Endothelial cell of umbilical vein (primary cell): ENCODE measurements around the gene MDM1. TPM values are rescaled to one million over a fixed set of nuclear protein-coding genes. Genes with fewer than 3 reads are reported as not detected.

Experiments
- BruUV-seq: library from RNA; stranded (reverse); fragments of 400-500 nt; replicated peaks from 2 replicates; lab custom pipeline; 2021; lab: Mats Ljungman, UMichigan
- CTCF ChIA-PET: fragments of 300-600, 350-600 bp; sonication (Branson Sonifier 250); formaldehyde crosslinking; loops from one replicate; lab custom pipeline; 2021; ENCODE audit warnings: antibody characterized with exemption, inconsistent platforms; lab: Charles Lee
- POLR2A ChIA-PET: fragments of 300-600, 350-600 bp; sonication (Branson Sonifier 250); formaldehyde crosslinking; loops from one replicate; lab custom pipeline; 2021; ENCODE audit warnings: antibody characterized with exemption, inconsistent platforms; lab: Charles Lee
- DNase-seq: peaks from one replicate; pipeline ENCODE4 v3.0.0-alpha.2; 2011; ENCODE audit warnings: low read depth, low spot score
- FAIRE-seq: peaks from 2 replicates; lab custom pipeline; 2011; peaks lifted over from hg19 to GRCh38; lab: Jason Lieb, UNC
- H2AFZ ChIP-seq: 2 replicates; pipeline ENCODE4 v1.6.0; 2012; ENCODE audit warnings: low read depth, low read length, control low read depth, inconsistent platforms
- H3K27ac ChIP-seq: 2 replicates; pipeline ENCODE4 v1.5.1; 2011; ENCODE audit warnings: low read depth, mild to moderate bottlenecking, control low read depth, low read length, moderate library complexity; ENCODE audit not compliant: insufficient read depth
- H3K27me3 ChIP-seq, 2 experiments: 2 replicates each; pipeline versions ENCODE4 v1.6.0 to v1.6.1; 2011; ENCODE audit warnings: low read length in 2 of 2, mixed read lengths in 1 of 2; ENCODE audit not compliant: control insufficient read depth in 2 of 2, insufficient read depth in 2 of 2
- H3K36me3 ChIP-seq, 2 experiments: 2 replicates in 1 of 2; 3 replicates in 1 of 2; pipeline ENCODE4 v1.5.1; 2011; ENCODE audit warnings: low read length in 2 of 2, mild to moderate bottlenecking in 1 of 2, moderate library complexity in 1 of 2; ENCODE audit not compliant: control insufficient read depth in 2 of 2, insufficient read depth in 2 of 2; ENCODE audit errors: extremely low read depth in 1 of 2
- H3K4me1 ChIP-seq: 3 replicates; pipeline ENCODE4 v1.5.1; 2011; ENCODE audit warnings: mild to moderate bottlenecking, low read length; ENCODE audit not compliant: control insufficient read depth, insufficient read depth; ENCODE audit errors: extremely low read depth
- H3K4me2 ChIP-seq: 2 replicates; pipeline ENCODE4 v1.6.1; 2011; ENCODE audit warnings: low read length, control low read depth, mixed read lengths; ENCODE audit not compliant: insufficient read depth
- H3K4me3 ChIP-seq, 3 experiments: fragments of 200-600 bp in 1 of 3; sonication (generic), shearing (Covaris generic) in 1 of 3; replicated peaks in 1 of 3; 2 replicates each; pipeline ENCODE4 v1.5.1; 2011 to 2016; ENCODE audit warnings: control low read depth in 3 of 3, low read length in 3 of 3, mild to moderate bottlenecking in 2 of 3, inconsistent platforms in 1 of 3, low read depth in 1 of 3, moderate library complexity in 1 of 3; ENCODE audit not compliant: insufficient read depth in 1 of 3
- H3K79me2 ChIP-seq: 2 replicates; pipeline ENCODE4 v1.6.0; 2012; ENCODE audit warnings: low read length, inconsistent platforms; ENCODE audit not compliant: control insufficient read depth, insufficient read depth
- H3K9ac ChIP-seq: replicated peaks from 2 replicates; pipeline ENCODE3; 2011; ENCODE audit warnings: low read length, control low read depth; ENCODE audit not compliant: insufficient read depth; ENCODE audit errors: extremely low read depth
- H3K9me1 ChIP-seq: replicated peaks from 3 replicates; pipeline ENCODE4 v1.6.0; 2011; ENCODE audit warnings: mild to moderate bottlenecking, low read length; ENCODE audit not compliant: control insufficient read depth, insufficient read depth; ENCODE audit errors: extremely low read depth
- H3K9me3 ChIP-seq: replicated peaks from 2 replicates; pipeline ENCODE4 v1.5.1; 2012; ENCODE audit warnings: low read length, inconsistent platforms; ENCODE audit not compliant: control insufficient read depth, insufficient read depth
- H4K20me1 ChIP-seq: replicated peaks from 2 replicates; pipeline ENCODE3; 2011; ENCODE audit warnings: mild to moderate bottlenecking, low read length; ENCODE audit not compliant: control insufficient read depth, insufficient read depth; ENCODE audit errors: extremely low read depth
- EZH2 ChIP-seq: IDR thresholded peaks from 2 replicates; pipeline ENCODE4 v1.6.1; 2012; ENCODE audit warnings: borderline replicate concordance, low read depth, mild to moderate bottlenecking, moderate library complexity, low read length, inconsistent platforms; ENCODE audit not compliant: severe bottlenecking
- FOS ChIP-seq: IDR thresholded peaks from 2 replicates; pipeline ENCODE4 v1.6.1; 2011; ENCODE audit warnings: mild to moderate bottlenecking, low read length, moderate library complexity, borderline replicate concordance; ENCODE audit not compliant: insufficient read depth
- GATA2 ChIP-seq: IDR thresholded peaks from 2 replicates; pipeline ENCODE4 v1.7.0; 2011; ENCODE audit warnings: low read depth, mild to moderate bottlenecking, moderate library complexity, mixed read lengths, low read length; ENCODE audit not compliant: insufficient read length, insufficient read depth
- JUN ChIP-seq: IDR thresholded peaks from 2 replicates; pipeline ENCODE4 v1.6.1; 2011; ENCODE audit warnings: borderline replicate concordance, low read depth; ENCODE audit not compliant: insufficient read length, insufficient read depth
- MAX ChIP-seq: IDR thresholded peaks from 2 replicates; pipeline ENCODE4 v1.6.1; 2011; ENCODE audit not compliant: insufficient read depth, insufficient read length
- MYC ChIP-seq: IDR thresholded peaks from one replicate; pipeline ENCODE4 v1.6.1; 2011; ENCODE audit warnings: mild to moderate bottlenecking, low read depth, low read length
- POLR2A ChIP-seq: IDR thresholded peaks from 2 replicates; pipeline ENCODE4 v1.6.1; 2012; ENCODE audit warnings: low read depth, mild to moderate bottlenecking, control low read depth, low read length
- POLR2AphosphoS5 ChIP-seq: IDR thresholded peaks from 2 replicates; pipeline ENCODE4 v1.6.1; 2012; ENCODE audit warnings: low read depth, mild to moderate bottlenecking, control low read depth, low read length, moderate library complexity; ENCODE audit not compliant: insufficient read depth
- dilution Hi-C: fragments of 300-500 bp; cut with MboI; formaldehyde crosslinking; loops from one replicate; pipeline ENCODE4 v1.15.0; 2019; ENCODE audit warnings: low sequenced_read_pairs; ENCODE audit not compliant: extremely low pct_ligation_motif_present
- intact Hi-C: fragments of 100-400 bp; cut with micrococcal nuclease; formaldehyde crosslinking; loops from one replicate; pipeline ENCODE4 v1.10.0; 2022
- polyA plus RNA-seq, 4 experiments: library from polyadenylated mRNA; depleted of rRNA in 3 of 4; stranded (reverse) in 3 of 4; unstranded in 1 of 4; fragments of >200 nt; gene quantifications; 2 replicates each; pipeline versions ENCODE4 v1.2.1 to v1.2.3, GENCODE V29; 2011 to 2012; ENCODE audit warnings: missing spikeins in 1 of 4
- total RNA-seq: library from RNA; stranded (reverse); gene quantifications from 2 replicates; pipeline ENCODE4 v1.2.3, GENCODE V29; 2021
- TF ChIP-seq, protein P1 (sequence below), 2 donors: IDR thresholded peaks; 1 replicate in 1 of 2; 2 replicates in 1 of 2; pipeline ENCODE4 v1.5.1; 2011; ENCODE audit warnings: low read length in 2 of 2, mild to moderate bottlenecking in 2 of 2, moderate library complexity in 2 of 2, control low read depth in 1 of 2, inconsistent platforms in 1 of 2, low read depth in 1 of 2; ENCODE audit not compliant: insufficient read depth in 1 of 2; ENCODE audit errors: extremely low read depth in 1 of 2

Gene MDM1
- total and polyA plus RNA-seq, 2 donors (not counting 3 experiments of a cell fraction or from before 2014, with no cell fraction given): 4.3 to 12.5 TPM

- Histone ChIP-seq H3K27me3 (peaks cover 9 to 21% of the 10 kb centered on the region in 2 experiments), H3K9ac (no peak overlapping the region), H3K4me2 (no peak overlapping the region), H3K9me1 (no peaks in the 10 kb centered on the region), H3K4me1 (no peaks in the 10 kb centered on the region), H4K20me1 (no peaks in the 10 kb centered on the region), H3K9me3 (no peaks in the 10 kb centered on the region), H3K4me3 (no peak overlapping the region), H3K36me3 (no peaks in the 10 kb centered on the region), H2AFZ (no peak overlapping the region), H3K79me2 (no peaks in the 10 kb centered on the region), H3K27ac (no peak overlapping the region)
- ChIA-PET CTCF (no interaction called here), POLR2A (no interaction called here)
- no TSS peak for BruUV-seq
- dilution Hi-C loops: no loop called here
- TF ChIP-seq MAX (no peak), POLR2AphosphoS5 (no peak), POLR2A (no peak), MYC (no peak), EZH2 (no peak), GATA2 (no peak), JUN (no peak), FOS (no peak)
- TF ChIP-seq, protein P1, sequence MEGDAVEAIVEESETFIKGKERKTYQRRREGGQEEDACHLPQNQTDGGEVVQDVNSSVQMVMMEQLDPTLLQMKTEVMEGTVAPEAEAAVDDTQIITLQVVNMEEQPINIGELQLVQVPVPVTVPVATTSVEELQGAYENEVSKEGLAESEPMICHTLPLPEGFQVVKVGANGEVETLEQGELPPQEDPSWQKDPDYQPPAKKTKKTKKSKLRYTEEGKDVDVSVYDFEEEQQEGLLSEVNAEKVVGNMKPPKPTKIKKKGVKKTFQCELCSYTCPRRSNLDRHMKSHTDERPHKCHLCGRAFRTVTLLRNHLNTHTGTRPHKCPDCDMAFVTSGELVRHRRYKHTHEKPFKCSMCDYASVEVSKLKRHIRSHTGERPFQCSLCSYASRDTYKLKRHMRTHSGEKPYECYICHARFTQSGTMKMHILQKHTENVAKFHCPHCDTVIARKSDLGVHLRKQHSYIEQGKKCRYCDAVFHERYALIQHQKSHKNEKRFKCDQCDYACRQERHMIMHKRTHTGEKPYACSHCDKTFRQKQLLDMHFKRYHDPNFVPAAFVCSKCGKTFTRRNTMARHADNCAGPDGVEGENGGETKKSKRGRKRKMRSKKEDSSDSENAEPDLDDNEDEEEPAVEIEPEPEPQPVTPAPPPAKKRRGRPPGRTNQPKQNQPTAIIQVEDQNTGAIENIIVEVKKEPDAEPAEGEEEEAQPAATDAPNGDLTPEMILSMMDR (IDR thresholded peaks at IDR 0.05; ENCODE audit: extremely low read depth in 1 of 2, insufficient read depth in 1 of 2, low read depth in 1 of 2, low read length in 2 of 2): no peak
- DNase-seq (no peak), FAIRE-seq (no peak)
- intact Hi-C loops: no loop called here
Observed at GRCh38 chr12:68375756-68376695, 43.9 kb upstream of the MDM1 start.
